ENCODE measurements around the gene RBPMS2.

Gene RBPMS2

GRCh38 chr15:64773606-64774005 is 1.8 kb downstream of the RBPMS2 start:
- peaks cover 42% of the 10 kb centered on the region for H3K27me3 ChIP-seq (ENCODE audit: insufficient read depth, poor library complexity, severe bottlenecking)
- no peak for TF ChIP-seq REST (IDR thresholded peaks at IDR 0.05; ENCODE audit: insufficient replicate concordance, low read depth)
- no peak for TF ChIP-seq SPI1 (IDR thresholded peaks at IDR 0.05; ENCODE audit: borderline replicate concordance, low read depth)
- TF ChIP-seq POLR2AphosphoS5 (IDR thresholded peaks at IDR 0.05; ENCODE audit: low read depth): no peak
- no peak for TF ChIP-seq GABPA (IDR thresholded peaks at IDR 0.05; ENCODE audit: low read depth)
- TF ChIP-seq, protein P1, sequence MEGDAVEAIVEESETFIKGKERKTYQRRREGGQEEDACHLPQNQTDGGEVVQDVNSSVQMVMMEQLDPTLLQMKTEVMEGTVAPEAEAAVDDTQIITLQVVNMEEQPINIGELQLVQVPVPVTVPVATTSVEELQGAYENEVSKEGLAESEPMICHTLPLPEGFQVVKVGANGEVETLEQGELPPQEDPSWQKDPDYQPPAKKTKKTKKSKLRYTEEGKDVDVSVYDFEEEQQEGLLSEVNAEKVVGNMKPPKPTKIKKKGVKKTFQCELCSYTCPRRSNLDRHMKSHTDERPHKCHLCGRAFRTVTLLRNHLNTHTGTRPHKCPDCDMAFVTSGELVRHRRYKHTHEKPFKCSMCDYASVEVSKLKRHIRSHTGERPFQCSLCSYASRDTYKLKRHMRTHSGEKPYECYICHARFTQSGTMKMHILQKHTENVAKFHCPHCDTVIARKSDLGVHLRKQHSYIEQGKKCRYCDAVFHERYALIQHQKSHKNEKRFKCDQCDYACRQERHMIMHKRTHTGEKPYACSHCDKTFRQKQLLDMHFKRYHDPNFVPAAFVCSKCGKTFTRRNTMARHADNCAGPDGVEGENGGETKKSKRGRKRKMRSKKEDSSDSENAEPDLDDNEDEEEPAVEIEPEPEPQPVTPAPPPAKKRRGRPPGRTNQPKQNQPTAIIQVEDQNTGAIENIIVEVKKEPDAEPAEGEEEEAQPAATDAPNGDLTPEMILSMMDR (IDR thresholded peaks at IDR 0.05; ENCODE audit: insufficient read depth, low read length): no peak
- no peak overlapping the region for H3K27ac ChIP-seq (replicated peaks)
- no peak for DNase-seq (ENCODE audit: low read depth in 1 of 2, low spot score in 1 of 2)
- H3K4me3 ChIP-seq (replicated peaks; ENCODE audit: insufficient read depth, low read length): no peak overlapping the region

- Histone ChIP-seq H3K27me3 (ENCODE audit: insufficient read depth, poor library complexity, severe bottlenecking) (peaks cover 42% of the 10 kb centered on the region), H3K4me3 (replicated peaks; ENCODE audit: insufficient read depth, low read length) (no peak overlapping the region), H3K27ac (replicated peaks) (no peak overlapping the region)
- DNase-seq (ENCODE audit: low read depth in 1 of 2, low spot score in 1 of 2): no peak
- no peak for TF ChIP-seq REST (IDR thresholded peaks at IDR 0.05; ENCODE audit: insufficient replicate concordance, low read depth)
- TF ChIP-seq POLR2AphosphoS5 (IDR thresholded peaks at IDR 0.05; ENCODE audit: low read depth): no peak
Observed at GRCh38 chr15:64772964-64773363, 2.4 kb downstream of the RBPMS2 start.

DNA sequence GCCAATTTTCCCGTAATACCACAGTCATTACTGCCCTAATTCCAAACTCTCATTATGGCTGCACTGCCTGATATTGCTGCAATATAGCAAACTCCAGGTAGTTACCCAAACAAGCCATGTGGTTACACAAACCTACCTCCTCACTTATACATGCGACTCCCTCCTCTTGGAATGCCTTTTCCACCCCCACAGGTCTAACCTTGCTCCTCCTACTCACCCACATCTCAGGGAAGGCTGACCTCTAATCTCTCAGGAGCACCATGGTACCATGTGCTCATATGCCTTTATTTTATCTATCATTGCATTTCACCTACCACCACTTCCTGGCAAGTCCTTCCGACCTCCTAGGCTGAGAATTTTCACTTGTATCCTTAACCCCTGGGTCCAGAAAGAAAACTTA is 2.9 kb downstream of the RBPMS2 start:
- no peak for DNase-seq (ENCODE audit: low read depth in 1 of 2, low spot score in 1 of 2)
- Histone ChIP-seq H3K27ac (replicated peaks) (no peak overlapping the region), H3K27me3 (ENCODE audit: insufficient read depth, poor library complexity, severe bottlenecking) (peaks cover 41% of the 10 kb centered on the region), H3K4me3 (replicated peaks; ENCODE audit: insufficient read depth, low read length) (no peak overlapping the region)
- TF ChIP-seq SPI1 (IDR thresholded peaks at IDR 0.05; ENCODE audit: borderline replicate concordance, low read depth) (no peak), REST (IDR thresholded peaks at IDR 0.05; ENCODE audit: insufficient replicate concordance, low read depth) (no peak), POLR2AphosphoS5 (IDR thresholded peaks at IDR 0.05; ENCODE audit: low read depth) (no peak), GABPA (IDR thresholded peaks at IDR 0.05; ENCODE audit: low read depth) (no peak)
- TF ChIP-seq, protein P1 (IDR thresholded peaks at IDR 0.05; ENCODE audit: insufficient read depth, low read length): no peak

- H3K4me3 ChIP-seq (replicated peaks; ENCODE audit: insufficient read depth, low read length): no peak overlapping the region
- peaks cover 25% of the 10 kb centered on the region for H3K27me3 ChIP-seq (ENCODE audit: insufficient read depth, poor library complexity, severe bottlenecking)
- TF ChIP-seq REST (IDR thresholded peaks at IDR 0.05; ENCODE audit: insufficient replicate concordance, low read depth) (no peak), POLR2AphosphoS5 (IDR thresholded peaks at IDR 0.05; ENCODE audit: low read depth) (no peak), SPI1 (IDR thresholded peaks at IDR 0.05; ENCODE audit: borderline replicate concordance, low read depth) (no peak), GABPA (IDR thresholded peaks at IDR 0.05; ENCODE audit: low read depth) (no peak)
- TF ChIP-seq, protein P1 (IDR thresholded peaks at IDR 0.05; ENCODE audit: insufficient read depth, low read length): no peak
- H3K27ac ChIP-seq (replicated peaks): no peak overlapping the region
- DNase-seq (ENCODE audit: low read depth in 1 of 2, low spot score in 1 of 2): no peak
Observed at GRCh38 chr15:64770626-64771025, 4.8 kb downstream of the RBPMS2 start.

Data from HL-60 (cell line).